Fibroblast of pulmonary artery (primary cell): ENCODE results near the gene RCOR3.
"Not testable (repeated sequence)": the region's sequence is repeated elsewhere in the genome, so short reads cannot be mapped to it uniquely, and the experiment has no call there.

Experiments used
- DNase-seq: peaks from one replicate; pipeline ENCODE4 v3.0.0-alpha.2; 2010; ENCODE audit warnings: low read depth
- H3K4me3 ChIP-seq: replicated peaks from 2 replicates; pipeline ENCODE4 v1.5.1; 2011; ENCODE audit warnings: low read depth, mild to moderate bottlenecking, control low read depth, low read length, moderate library complexity
- CTCF ChIP-seq: IDR thresholded peaks from 2 replicates; pipeline ENCODE4 v1.5.1; 2011; ENCODE audit warnings: mild to moderate bottlenecking, control low read depth, low read length, inconsistent platforms; ENCODE audit errors: missing control alignments

RCOR3 gene

GRCh38 chr1:211347077-211347844 lies 88.1 kb downstream of the RCOR3 start:
- H3K4me3 ChIP-seq = no peak overlapping the region
- DNase-seq = no peak
- TF ChIP-seq CTCF = no peak

- H3K4me3 ChIP-seq = no peak overlapping the region
- no peak for DNase-seq
- no peak for TF ChIP-seq CTCF
Observed at GRCh38 chr1:211348547-211348946, 89.4 kb downstream of the RCOR3 start.

GRCh38 chr1:211349741-211350140 lies 90.6 kb downstream of the RCOR3 start:
- DNase-seq = no peak
- no peak overlapping the region for H3K4me3 ChIP-seq
- no peak for TF ChIP-seq CTCF

GRCh38 chr1:211352055-211352454 lies 92.9 kb downstream of the RCOR3 start:
- H3K4me3 ChIP-seq, DNase-seq: not testable (repeated sequence)

GRCh38 chr1:211352465-211352864 lies 93.3 kb downstream of the RCOR3 start:
- no peak for DNase-seq
- H3K4me3 ChIP-seq = no peak overlapping the region
- no peak for TF ChIP-seq CTCF

GRCh38 chr1:211352985-211353515 lies 93.9 kb downstream of the RCOR3 start:
- DNase-seq = no peak
- H3K4me3 ChIP-seq = no peak overlapping the region

More at GRCh38 chr1:211352985-211353515, 93.9 kb downstream of the RCOR3 start:
- TF ChIP-seq CTCF = peak; percentile 74
